DOHH2 (cell line): ENCODE results near the gene AUTS2.

Source experiments
- CTCF ChIP-seq: fragments of 200-600 bp; sonication (generic); IDR thresholded peaks from one replicate; pipeline ENCODE4 v1.5.1; 2014; ENCODE audit warnings: antibody characterized with exemption, mild to moderate bottlenecking, low read depth, low read length; ENCODE audit not compliant: poor library complexity, severe bottlenecking
- EZH2phosphoT487 ChIP-seq: fragments of 200-600 bp; sonication (generic); IDR thresholded peaks from 2 replicates; pipeline ENCODE4 v1.6.1; 2017; ENCODE audit warnings: borderline replicate concordance, mild to moderate bottlenecking, antibody characterized with exemption, low read length, moderate library complexity, mixed read lengths

- no peak for TF ChIP-seq CTCF
- no peak for TF ChIP-seq EZH2phosphoT487
Observed at GRCh38 chr7:70392877-70393435, 794.7 kb downstream of the AUTS2 start.
